Loucy (cell line): Measurements from ENCODE around the gene FOXC2.

ENCODE experiments used
- H2AFZ ChIP-seq: fragments of 200-600 bp; sonication (generic); 2 replicates; pipeline ENCODE4 v1.6.0; 2016; ENCODE audit warnings: antibody characterized with exemption, mild to moderate bottlenecking, low read length, moderate library complexity
- H3F3A ChIP-seq: fragments of 200-600 bp; 2 replicates; pipeline ENCODE4 v1.6.0; 2016; ENCODE audit warnings: antibody characterized with exemption, low read depth, mild to moderate bottlenecking
- H3K27me3 ChIP-seq: fragments of 200-600 bp; sonication (generic); 2 replicates; pipeline ENCODE4 v1.6.1; 2014; ENCODE audit warnings: low read length, mild to moderate bottlenecking; ENCODE audit not compliant: insufficient read depth, poor library complexity, severe bottlenecking
- H3K36me3 ChIP-seq: fragments of 200-600 bp; sonication (generic); 2 replicates; pipeline ENCODE4 v1.6.1; 2016; ENCODE audit warnings: low read length; ENCODE audit not compliant: insufficient read depth
- H3K4me1 ChIP-seq: fragments of 200-600 bp; sonication (generic); 2 replicates; pipeline ENCODE4 v1.5.1; 2014; ENCODE audit warnings: low read length, mild to moderate bottlenecking; ENCODE audit not compliant: insufficient read depth, poor library complexity, severe bottlenecking
- H3K4me2 ChIP-seq: fragments of 200-600 bp; sonication (generic); 2 replicates; pipeline ENCODE4 v1.6.0; 2014; ENCODE audit warnings: antibody characterized with exemption, low read length, low read depth, mild to moderate bottlenecking; ENCODE audit not compliant: poor library complexity, severe bottlenecking
- H3K4me3 ChIP-seq: fragments of 200-600 bp; sonication (generic); 2 replicates; pipeline ENCODE4 v1.5.1; 2014; ENCODE audit warnings: low read length, mild to moderate bottlenecking, mixed read lengths; ENCODE audit not compliant: poor library complexity, severe bottlenecking
- H3K79me2 ChIP-seq: fragments of 200-600 bp; sonication (generic); 2 replicates; pipeline ENCODE4 v1.6.1; 2014; ENCODE audit warnings: low read length; ENCODE audit not compliant: insufficient read depth
- H3K9ac ChIP-seq: fragments of 200-600 bp; sonication (generic); 2 replicates; pipeline ENCODE4 v1.6.0; 2014; ENCODE audit warnings: mild to moderate bottlenecking, low read depth, low read length, moderate library complexity; ENCODE audit not compliant: poor library complexity, severe bottlenecking
- H3K9me2 ChIP-seq: fragments of 200-600 bp; sonication (generic); replicated peaks from 2 replicates; pipeline ENCODE4 v1.6.1; 2016; ENCODE audit warnings: low read depth, low read length, mixed read lengths
- H3K9me3 ChIP-seq: fragments of 200-600 bp; sonication (generic); 2 replicates; pipeline ENCODE4 v1.6.1; 2014; ENCODE audit warnings: mild to moderate bottlenecking, antibody characterized with exemption, low read length, low read depth; ENCODE audit not compliant: insufficient read depth
- H4K20me1 ChIP-seq: fragments of 200-600 bp; sonication (generic); 2 replicates; pipeline ENCODE4 v1.6.0; 2014; ENCODE audit warnings: antibody characterized with exemption, low read length, mild to moderate bottlenecking; ENCODE audit not compliant: insufficient read depth, poor library complexity, severe bottlenecking
- CTCF ChIP-seq: fragments of 200-600 bp; sonication (generic); conservative IDR thresholded peaks from 2 replicates; pipeline ENCODE4 v1.5.1; 2014; ENCODE audit warnings: mild to moderate bottlenecking, antibody characterized with exemption, low read length
- EZH2phosphoT487 ChIP-seq: fragments of 200-600 bp; IDR thresholded peaks from 2 replicates; pipeline ENCODE4 v1.6.1; 2018; ENCODE audit warnings: antibody characterized with exemption, mild to moderate bottlenecking, moderate library complexity, borderline replicate concordance

FOXC2 gene

DNA sequence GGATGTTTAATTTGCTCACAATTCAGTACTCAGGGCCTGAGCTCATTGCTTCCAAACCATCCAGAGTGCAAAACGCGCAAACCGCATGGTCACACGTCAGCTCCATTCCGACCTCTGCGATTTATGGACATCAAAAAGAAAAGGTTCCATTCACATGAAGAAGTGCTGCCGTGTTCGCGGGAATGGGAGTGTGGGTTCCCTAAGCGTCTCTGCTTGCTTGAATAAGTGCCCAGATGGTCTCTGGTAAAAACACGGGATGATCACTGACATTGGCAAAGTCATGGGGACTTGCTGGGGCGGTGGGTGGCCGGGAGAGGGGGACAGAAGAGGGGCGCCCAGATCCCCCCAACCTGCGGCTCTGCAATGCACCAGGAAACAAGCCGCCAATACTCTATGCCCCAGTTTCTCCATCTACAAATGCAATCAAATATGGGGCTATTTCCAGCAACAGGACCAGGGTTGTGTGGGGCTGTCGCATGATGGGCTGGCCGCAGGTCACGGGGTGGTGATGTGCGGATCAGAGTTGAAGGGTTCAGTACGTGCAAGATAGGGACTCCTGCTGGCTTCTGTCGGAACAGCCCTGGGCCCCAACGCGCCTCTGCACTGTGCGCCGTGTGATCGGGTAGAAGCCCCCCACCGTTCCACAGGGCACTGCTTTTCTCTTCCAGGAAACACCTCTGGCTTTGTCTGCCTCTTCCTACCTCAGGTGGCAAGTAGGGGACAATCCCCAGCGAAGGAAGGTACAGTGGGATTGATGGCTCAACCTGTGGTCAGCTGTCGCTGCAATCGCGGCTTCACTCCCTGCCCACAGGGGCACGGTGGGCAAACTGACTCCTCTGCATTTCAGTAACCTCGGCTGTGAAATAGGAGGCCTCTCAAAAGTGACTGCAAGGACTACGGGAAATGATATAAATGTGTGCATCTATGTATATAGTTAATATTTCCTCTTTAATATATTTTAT lies 45.1 kb upstream of the FOXC2 start:
- Histone ChIP-seq H3K9ac (no peak overlapping the region), H3K36me3 (no peaks in the 10 kb centered on the region), H3F3A (no peaks in the 10 kb centered on the region), H3K27me3 (no peaks in the 10 kb centered on the region), H3K4me2 (no peak overlapping the region), H3K9me2 (no peaks in the 10 kb centered on the region), H2AFZ (no peak overlapping the region), H3K4me1 (no peaks in the 10 kb centered on the region), H3K9me3 (no peaks in the 10 kb centered on the region), H4K20me1 (no peaks in the 10 kb centered on the region), H3K4me3 (no peak overlapping the region), H3K79me2 (no peaks in the 10 kb centered on the region)
- TF ChIP-seq CTCF (no peak), EZH2phosphoT487 (no peak)

DNA sequence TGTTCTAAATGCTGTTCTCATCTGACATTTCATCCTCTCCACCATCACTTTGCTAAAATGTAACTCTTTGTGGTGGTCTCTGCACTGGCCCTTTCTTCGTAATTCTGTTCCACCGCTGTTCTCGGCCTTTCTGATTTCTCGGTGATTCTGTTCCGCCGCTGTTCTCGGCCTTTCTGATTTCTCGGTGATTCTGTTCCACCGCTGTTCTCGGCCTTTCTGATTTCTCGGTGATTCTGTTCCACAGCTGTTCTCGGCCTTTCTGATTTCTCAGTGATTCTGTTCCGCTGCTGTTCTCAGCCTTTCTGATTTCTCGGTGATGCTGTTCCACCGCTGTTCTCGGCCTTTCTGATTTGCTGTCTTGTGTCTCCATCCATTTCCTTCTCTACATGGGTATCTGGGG lies 44.0 kb upstream of the FOXC2 start:
- no peaks in the 10 kb centered on the region for H3K36me3 ChIP-seq
- no peaks in the 10 kb centered on the region for H3K79me2 ChIP-seq
- no peak overlapping the region for H3K9ac ChIP-seq
- H3F3A ChIP-seq, result no peaks in the 10 kb centered on the region
- no peak overlapping the region for H3K4me3 ChIP-seq
- H3K9me3 ChIP-seq, result no peaks in the 10 kb centered on the region
- no peaks in the 10 kb centered on the region for H3K27me3 ChIP-seq
- no peak overlapping the region for H3K4me2 ChIP-seq
- no peak overlapping the region for H2AFZ ChIP-seq
- no peak for TF ChIP-seq CTCF
- TF ChIP-seq EZH2phosphoT487, result no peak
- H3K4me1 ChIP-seq, result no peaks in the 10 kb centered on the region
- no peaks in the 10 kb centered on the region for H3K9me2 ChIP-seq
- H4K20me1 ChIP-seq, result no peaks in the 10 kb centered on the region

DNA sequence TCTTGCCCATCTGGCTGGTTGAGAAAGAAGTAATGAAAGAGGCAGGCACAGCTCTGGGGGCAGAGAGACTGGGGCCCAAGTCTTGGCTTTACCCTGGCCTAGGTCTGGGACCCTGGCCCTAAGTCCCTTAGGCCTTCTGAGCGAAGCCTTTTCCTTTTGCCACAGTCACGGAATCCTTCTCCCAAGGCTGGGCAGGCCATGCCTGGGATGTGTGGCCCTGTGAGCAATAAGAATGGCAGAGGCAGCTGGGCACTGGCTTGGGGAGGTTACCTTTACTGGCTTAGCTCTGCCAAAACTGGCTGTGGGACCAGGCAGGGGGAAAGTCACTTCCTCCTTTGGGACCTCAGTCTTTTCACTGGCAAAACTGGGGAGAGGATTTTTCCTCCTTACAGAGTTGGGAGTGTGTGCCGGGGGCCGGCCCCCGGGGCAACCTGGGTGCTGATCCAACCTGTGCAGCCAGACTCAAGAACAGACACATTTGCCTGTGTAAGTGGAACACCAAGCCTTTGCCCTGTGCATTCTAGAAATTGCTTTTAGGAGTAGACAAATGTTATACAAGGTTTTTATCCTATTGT lies 43.4 kb upstream of the FOXC2 start:
- no peak for TF ChIP-seq EZH2phosphoT487
- TF ChIP-seq CTCF, result no peak
- no peaks in the 10 kb centered on the region for H3K36me3 ChIP-seq
- no peak overlapping the region for H3K9ac ChIP-seq
- no peaks in the 10 kb centered on the region for H3K27me3 ChIP-seq
- no peak overlapping the region for H2AFZ ChIP-seq
- H4K20me1 ChIP-seq, result no peaks in the 10 kb centered on the region
- no peaks in the 10 kb centered on the region for H3K79me2 ChIP-seq
- H3K4me1 ChIP-seq, result no peaks in the 10 kb centered on the region
- H3F3A ChIP-seq, result no peaks in the 10 kb centered on the region
- no peaks in the 10 kb centered on the region for H3K9me2 ChIP-seq
- H3K4me3 ChIP-seq, result no peak overlapping the region
- no peak overlapping the region for H3K4me2 ChIP-seq
- no peaks in the 10 kb centered on the region for H3K9me3 ChIP-seq
